GM19395 (cell line): ENCODE data around the gene OMA1.
"Not testable (repeated sequence)": the region's sequence is repeated elsewhere in the genome, so short reads cannot be mapped to it uniquely, and the experiment has no call there.

Experiments used
- ATAC-seq: cut with Tn5 transposase; IDR thresholded peaks from one replicate; pipeline ENCODE4 v1.9.1; 2021; ENCODE audit warnings: mild to moderate bottlenecking, moderate library complexity; ENCODE audit not compliant: unreplicated experiment

Gene OMA1

GRCh38 chr1:58529284-58529683 is 17.2 kb downstream of the OMA1 start:
- ATAC-seq, result no peak

GRCh38 chr1:58528518-58528917 is 18.0 kb downstream of the OMA1 start:
- no peak for ATAC-seq

- no peak for ATAC-seq
These were observed 22.1 kb downstream of the OMA1 start for GRCh38 chr1:58524353-58524945.

GRCh38 chr1:58515794-58516401 is 30.6 kb downstream of the OMA1 start:
- no peak for ATAC-seq

GRCh38 chr1:58513956-58514355 is 32.6 kb downstream of the OMA1 start:
- no peak for ATAC-seq

GRCh38 chr1:58508629-58509028 is 37.9 kb downstream of the OMA1 start:
- ATAC-seq, result no peak

- ATAC-seq, result no peak
These were observed 41.2 kb downstream of the OMA1 start for GRCh38 chr1:58505286-58505685.

GRCh38 chr1:58502519-58502918 is 44.0 kb downstream of the OMA1 start:
- ATAC-seq, result no peak

- no peak for ATAC-seq
These were observed 46.5 kb downstream of the OMA1 start for GRCh38 chr1:58500043-58500442.

GRCh38 chr1:58497499-58497898 is 49.0 kb downstream of the OMA1 start:
- no peak for ATAC-seq

- ATAC-seq, result no peak
These were observed 50.5 kb downstream of the OMA1 start for GRCh38 chr1:58496042-58496441.

- ATAC-seq, result not testable (repeated sequence)
These were observed 57.6 kb downstream of the OMA1 start for GRCh38 chr1:58488914-58489313.

- no peak for ATAC-seq
These were observed 59.5 kb downstream of the OMA1 start for GRCh38 chr1:58487002-58487401.

- ATAC-seq, result no peak
These were observed 64.6 kb downstream of the OMA1 start for GRCh38 chr1:58481962-58482361.

- ATAC-seq, result no peak
These were observed 66.3 kb downstream of the OMA1 start for GRCh38 chr1:58480191-58480590.

GRCh38 chr1:58477390-58477789 is 69.1 kb downstream of the OMA1 start:
- no peak for ATAC-seq

- ATAC-seq, result no peak
These were observed 70.3 kb downstream of the OMA1 start for GRCh38 chr1:58476179-58476578.

GRCh38 chr1:58469476-58469875 is 77.0 kb downstream of the OMA1 start:
- no peak for ATAC-seq

- ATAC-seq, result no peak
These were observed 77.5 kb downstream of the OMA1 start for GRCh38 chr1:58469016-58469415.

GRCh38 chr1:58468612-58469011 is 77.9 kb downstream of the OMA1 start:
- no peak for ATAC-seq

GRCh38 chr1:58466630-58467241 is 79.8 kb downstream of the OMA1 start:
- no peak for ATAC-seq

- no peak for ATAC-seq
These were observed 80.5 kb downstream of the OMA1 start for GRCh38 chr1:58465825-58466629.
